Keratinocyte (primary cell): ENCODE data around the gene GREM2. TPM values are rescaled to one million over a fixed set of nuclear protein-coding genes. Genes with fewer than 3 reads are reported as not detected.

Experiments
- DNase-seq: peaks from one replicate; pipeline ENCODE4 v3.0.0-alpha.2; 2011; ENCODE audit warnings: low read depth, missing footprints, low spot score
- FAIRE-seq: peaks from 2 replicates; lab custom pipeline; 2011; peaks lifted over from hg19 to GRCh38; lab: Jason Lieb, UNC
- H2AFZ ChIP-seq: 2 replicates; pipeline ENCODE4 v1.6.0; 2012; ENCODE audit warnings: low read length, control low read depth, inconsistent platforms; ENCODE audit not compliant: control insufficient read depth
- H3K27ac ChIP-seq: 2 replicates; pipeline ENCODE4 v1.5.1; 2011; ENCODE audit warnings: low read length; ENCODE audit not compliant: control insufficient read depth, insufficient read depth
- H3K27me3 ChIP-seq: 3 replicates; pipeline ENCODE4 v1.6.0; 2011; ENCODE audit warnings: low read length; ENCODE audit not compliant: control insufficient read depth, insufficient read depth; ENCODE audit errors: extremely low read depth
- H3K36me3 ChIP-seq, 2 experiments: 2 replicates in 1 of 2; 3 replicates in 1 of 2; pipeline ENCODE4 v1.5.1; 2011; ENCODE audit warnings: low read length in 2 of 2, mild to moderate bottlenecking in 1 of 2; ENCODE audit not compliant: control insufficient read depth in 2 of 2, insufficient read depth in 2 of 2; ENCODE audit errors: extremely low read depth in 1 of 2
- H3K4me1 ChIP-seq: 3 replicates; pipeline ENCODE4 v1.5.1; 2011; ENCODE audit warnings: low read length; ENCODE audit not compliant: control insufficient read depth, insufficient read depth; ENCODE audit errors: extremely low read depth
- H3K4me2 ChIP-seq: 3 replicates; pipeline ENCODE4 v1.6.0; 2011; ENCODE audit warnings: low read depth, low read length; ENCODE audit not compliant: control insufficient read depth, insufficient read depth; ENCODE audit errors: extremely low read depth
- H3K4me3 ChIP-seq, 3 experiments: fragments of 200-600 bp in 1 of 3; sonication (generic) in 1 of 3; 2 replicates in 2 of 3; 3 replicates in 1 of 3; pipeline ENCODE4 v1.5.1; 2011 to 2016; ENCODE audit warnings: low read length in 3 of 3, mild to moderate bottlenecking in 3 of 3, control low read depth in 2 of 3, inconsistent platforms in 1 of 3, low read depth in 1 of 3, mixed read lengths in 1 of 3, mixed run types in 1 of 3, moderate library complexity in 1 of 3; ENCODE audit not compliant: control insufficient read depth in 2 of 3, insufficient read depth in 2 of 3; ENCODE audit errors: extremely low read depth in 1 of 3
- H3K79me2 ChIP-seq: 2 replicates; pipeline ENCODE4 v1.6.0; 2012; ENCODE audit warnings: low read length; ENCODE audit not compliant: control insufficient read depth, insufficient read depth
- H3K9ac ChIP-seq: 3 replicates; pipeline ENCODE4 v1.6.0; 2011; ENCODE audit warnings: low read length; ENCODE audit not compliant: control insufficient read depth, insufficient read depth; ENCODE audit errors: extremely low read depth
- H3K9me1 ChIP-seq: 3 replicates; pipeline ENCODE4 v1.6.0; 2011; ENCODE audit warnings: low read length; ENCODE audit not compliant: control insufficient read depth, insufficient read depth; ENCODE audit errors: extremely low read depth
- H3K9me3 ChIP-seq: 2 replicates; pipeline ENCODE4 v1.5.1; 2012; ENCODE audit warnings: low read depth, low read length; ENCODE audit not compliant: control insufficient read depth
- H4K20me1 ChIP-seq: 3 replicates; pipeline ENCODE4 v1.6.0; 2011; ENCODE audit warnings: low read length; ENCODE audit not compliant: control insufficient read depth, insufficient read depth; ENCODE audit errors: extremely low read depth
- EZH2 ChIP-seq: IDR thresholded peaks from one replicate; pipeline ENCODE4 v1.6.1; 2012; ENCODE audit warnings: inconsistent platforms, mild to moderate bottlenecking, low read length, moderate library complexity
- dilution Hi-C: fragments of 300-500 bp; cut with MboI; formaldehyde crosslinking; loops from one replicate; pipeline ENCODE4 v1.7.0; 2020; ENCODE audit warnings: low sequenced_read_pairs; ENCODE audit not compliant: extremely low pct_ligation_motif_present
- polyA plus RNA-seq, 5 experiments: library from polyadenylated mRNA; depleted of rRNA in 3 of 5; stranded (reverse) in 3 of 5; stranded (forward) in 1 of 5; unstranded in 1 of 5; fragments of >200 nt; gene quantifications; 1 replicate in 1 of 5; 2 replicates in 3 of 5; 3 replicates in 1 of 5; pipeline versions ENCODE4 v1.2.1 to v1.2.3, GENCODE V29; 2011 to 2012; ENCODE audit warnings: missing spikeins in 2 of 5, low read depth in 1 of 5, low replicate concordance in 1 of 5
- TF ChIP-seq, protein P1 (sequence below), 3 experiments: IDR thresholded peaks in 1 of 3; conservative IDR thresholded peaks in 1 of 3; optimal IDR thresholded peaks in 1 of 3; 2 replicates in 2 of 3; 3 replicates in 1 of 3; pipeline versions ENCODE3 to v1.5.1; 2011; ENCODE audit warnings: low read length in 3 of 3, mild to moderate bottlenecking in 3 of 3, moderate library complexity in 2 of 3, control low read depth in 1 of 3, inconsistent platforms in 1 of 3; ENCODE audit not compliant: insufficient read depth in 2 of 3; ENCODE audit errors: extremely low read depth in 1 of 3

Gene GREM2
- polyA plus RNA-seq, 1 donor (not counting 4 experiments of a cell fraction or from before 2014, with no cell fraction given) = not detected

DNA sequence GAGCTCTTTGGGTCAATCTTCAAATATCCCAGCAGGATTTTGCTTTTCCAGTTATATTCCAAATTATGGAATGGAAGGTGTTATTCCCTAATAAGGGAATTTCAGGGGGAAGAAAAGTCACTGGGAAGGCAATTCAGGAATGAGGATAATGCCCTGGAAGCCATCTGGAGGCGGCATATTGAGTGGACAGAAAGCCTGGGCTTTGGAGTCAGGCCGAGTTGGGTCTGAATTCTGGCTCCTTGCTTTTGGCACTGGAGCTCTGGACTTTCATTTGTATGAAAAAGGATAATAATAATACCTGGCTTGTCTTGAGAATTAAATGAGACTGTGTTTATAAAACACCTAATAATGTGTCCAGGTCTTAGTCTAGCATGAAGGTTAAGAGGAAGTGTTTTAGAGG, 16.5 kb downstream of the GREM2 start:
- H3K9me3 ChIP-seq = peaks cover 4% of the 10 kb centered on the region
- no peaks in the 10 kb centered on the region for H3K36me3 ChIP-seq
- no peak overlapping the region for H2AFZ ChIP-seq
- no peaks in the 10 kb centered on the region for H3K9me1 ChIP-seq
- no peak for DNase-seq
- no peaks in the 10 kb centered on the region for H3K79me2 ChIP-seq
- no peak overlapping the region for H3K4me2 ChIP-seq
- no peaks in the 10 kb centered on the region for H3K27me3 ChIP-seq
- dilution Hi-C loops = no loop called here
- H4K20me1 ChIP-seq = no peaks in the 10 kb centered on the region
- no peaks in the 10 kb centered on the region for H3K4me1 ChIP-seq
- TF ChIP-seq, protein P1, sequence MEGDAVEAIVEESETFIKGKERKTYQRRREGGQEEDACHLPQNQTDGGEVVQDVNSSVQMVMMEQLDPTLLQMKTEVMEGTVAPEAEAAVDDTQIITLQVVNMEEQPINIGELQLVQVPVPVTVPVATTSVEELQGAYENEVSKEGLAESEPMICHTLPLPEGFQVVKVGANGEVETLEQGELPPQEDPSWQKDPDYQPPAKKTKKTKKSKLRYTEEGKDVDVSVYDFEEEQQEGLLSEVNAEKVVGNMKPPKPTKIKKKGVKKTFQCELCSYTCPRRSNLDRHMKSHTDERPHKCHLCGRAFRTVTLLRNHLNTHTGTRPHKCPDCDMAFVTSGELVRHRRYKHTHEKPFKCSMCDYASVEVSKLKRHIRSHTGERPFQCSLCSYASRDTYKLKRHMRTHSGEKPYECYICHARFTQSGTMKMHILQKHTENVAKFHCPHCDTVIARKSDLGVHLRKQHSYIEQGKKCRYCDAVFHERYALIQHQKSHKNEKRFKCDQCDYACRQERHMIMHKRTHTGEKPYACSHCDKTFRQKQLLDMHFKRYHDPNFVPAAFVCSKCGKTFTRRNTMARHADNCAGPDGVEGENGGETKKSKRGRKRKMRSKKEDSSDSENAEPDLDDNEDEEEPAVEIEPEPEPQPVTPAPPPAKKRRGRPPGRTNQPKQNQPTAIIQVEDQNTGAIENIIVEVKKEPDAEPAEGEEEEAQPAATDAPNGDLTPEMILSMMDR (optimal IDR thresholded peaks at IDR 0.05 in 1 of 3, IDR thresholded peaks at IDR 0.05 in 1 of 3, conservative IDR thresholded peaks at IDR 0.05 in 1 of 3; ENCODE audit: extremely low read depth in 1 of 3, insufficient read depth in 2 of 3, low read length in 3 of 3) = no peak
- TF ChIP-seq EZH2 = no peak
- H3K9ac ChIP-seq = no peak overlapping the region
- H3K4me3 ChIP-seq = no peak overlapping the region
- FAIRE-seq = no peak
- no peak overlapping the region for H3K27ac ChIP-seq

DNA sequence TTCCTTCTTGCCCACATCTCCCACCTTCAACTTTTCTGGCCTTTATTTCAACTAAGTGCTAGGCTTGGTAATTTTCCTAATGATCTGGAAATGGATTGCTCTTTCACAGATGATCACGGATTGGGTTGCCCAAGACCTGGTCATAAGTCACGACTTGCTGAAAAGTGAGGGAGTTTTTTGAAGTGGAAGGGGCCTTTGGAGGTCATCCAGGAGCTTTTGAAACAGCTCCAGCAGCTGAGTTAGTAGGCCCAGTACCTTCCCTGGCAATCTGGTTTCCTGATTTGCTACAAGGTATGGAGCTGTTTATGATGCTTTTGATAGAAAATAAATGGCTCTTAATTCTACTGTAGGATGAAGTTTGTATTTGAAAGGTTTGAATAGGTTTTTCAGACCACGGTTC, 20.4 kb downstream of the GREM2 start:
- Histone ChIP-seq H3K4me2 (no peak overlapping the region), H2AFZ (no peak overlapping the region), H3K79me2 (no peaks in the 10 kb centered on the region), H4K20me1 (no peaks in the 10 kb centered on the region), H3K4me3 (no peak overlapping the region), H3K9me3 (peaks cover 2% of the 10 kb centered on the region), H3K27ac (no peak overlapping the region), H3K9ac (no peak overlapping the region), H3K4me1 (no peaks in the 10 kb centered on the region), H3K27me3 (no peaks in the 10 kb centered on the region), H3K9me1 (no peaks in the 10 kb centered on the region), H3K36me3 (no peaks in the 10 kb centered on the region)
- no peak for DNase-seq
- FAIRE-seq = no peak
- dilution Hi-C loops = no loop called here
- TF ChIP-seq EZH2 = no peak
- TF ChIP-seq, protein P1 (optimal IDR thresholded peaks at IDR 0.05 in 1 of 3, IDR thresholded peaks at IDR 0.05 in 1 of 3, conservative IDR thresholded peaks at IDR 0.05 in 1 of 3; ENCODE audit: extremely low read depth in 1 of 3, insufficient read depth in 2 of 3, low read length in 3 of 3) = no peak
